ENCODE data around the gene SMAD1. TPM values are rescaled to one million over a fixed set of nuclear protein-coding genes. Genes with fewer than 3 reads are reported as not detected.

SMAD1 gene
- polyA plus RNA-seq, 1 of the 3 experiments (the other 2 are of a cell fraction), result 46.0 TPM

DNA sequence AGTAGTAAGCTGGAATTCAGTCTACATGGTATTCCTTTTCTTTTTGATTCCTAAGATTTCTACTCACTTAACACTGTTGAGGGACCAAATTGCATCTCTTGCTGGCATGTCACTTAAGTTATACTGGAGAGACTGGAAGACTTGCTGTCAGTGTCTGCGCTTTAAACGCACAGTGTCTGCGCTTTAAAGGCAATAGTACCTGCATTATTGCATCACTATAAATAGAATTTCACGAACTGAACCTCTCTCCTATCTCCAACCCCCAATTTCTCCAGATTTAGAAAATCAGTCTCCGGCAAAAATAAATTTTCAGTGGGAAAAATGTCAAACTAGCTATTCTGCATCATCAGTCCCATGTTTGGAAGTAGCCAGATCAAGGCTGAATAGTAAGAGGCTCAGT lies 21.2 kb downstream of the SMAD1 start:
- Histone ChIP-seq H3K9ac (no peak overlapping the region), H3K4me2 (no peak overlapping the region), H3K36me3 (replicated peaks in 1 of 2; ENCODE audit: control insufficient read depth in 1 of 2, insufficient read depth in 2 of 2, low read length in 1 of 2) (peaks cover 0 to 8% of the 10 kb centered on the region in 2 experiments), H3K79me2 (ENCODE audit: insufficient read depth) (peaks cover 59% of the 10 kb centered on the region), H2AFZ (ENCODE audit: low read depth) (no peak overlapping the region), H3K27ac (ENCODE audit: low read depth in 2 of 2, low read length in 1 of 2) (no peak overlapping the region), H3K4me3 (ENCODE audit: low read depth in 2 of 2, low read length in 1 of 2) (no peak overlapping the region), H3F3A (replicated peaks; ENCODE audit: insufficient read depth) (no peaks in the 10 kb centered on the region), H3K4me1 (ENCODE audit: control insufficient read depth in 1 of 2, insufficient read depth in 2 of 2, low read depth in 1 of 2, low read length in 1 of 2) (no peaks in the 10 kb centered on the region; a peak in 2 of 4 replicates), H4K20me1 (ENCODE audit: insufficient read depth) (no peaks in the 10 kb centered on the region; the same call in 1 of the 2 replicates), H3K27me3 (ENCODE audit: insufficient read depth) (no peaks in the 10 kb centered on the region), H3K9me2 (no peaks in the 10 kb centered on the region), H3K9me3 (no peaks in the 10 kb centered on the region)
- POLR2A ChIA-PET, result no interaction called here
- WGBS (ENCODE audit: low lambda C conversion rate), result 96% methylated on average over 5 of the region's 5 CpGs
- CTCF ChIA-PET, result interaction anchor here (0.8 kb wide), 1 partner anchor 114 kb away, joined by 3 read pairs; no protein-coding TSS in a partner anchor
- TF ChIP-seq FOSL2 (IDR thresholded peaks at IDR 0.05; ENCODE audit: borderline replicate concordance, low read depth), result no peak
- TF ChIP-seq, protein P1, sequence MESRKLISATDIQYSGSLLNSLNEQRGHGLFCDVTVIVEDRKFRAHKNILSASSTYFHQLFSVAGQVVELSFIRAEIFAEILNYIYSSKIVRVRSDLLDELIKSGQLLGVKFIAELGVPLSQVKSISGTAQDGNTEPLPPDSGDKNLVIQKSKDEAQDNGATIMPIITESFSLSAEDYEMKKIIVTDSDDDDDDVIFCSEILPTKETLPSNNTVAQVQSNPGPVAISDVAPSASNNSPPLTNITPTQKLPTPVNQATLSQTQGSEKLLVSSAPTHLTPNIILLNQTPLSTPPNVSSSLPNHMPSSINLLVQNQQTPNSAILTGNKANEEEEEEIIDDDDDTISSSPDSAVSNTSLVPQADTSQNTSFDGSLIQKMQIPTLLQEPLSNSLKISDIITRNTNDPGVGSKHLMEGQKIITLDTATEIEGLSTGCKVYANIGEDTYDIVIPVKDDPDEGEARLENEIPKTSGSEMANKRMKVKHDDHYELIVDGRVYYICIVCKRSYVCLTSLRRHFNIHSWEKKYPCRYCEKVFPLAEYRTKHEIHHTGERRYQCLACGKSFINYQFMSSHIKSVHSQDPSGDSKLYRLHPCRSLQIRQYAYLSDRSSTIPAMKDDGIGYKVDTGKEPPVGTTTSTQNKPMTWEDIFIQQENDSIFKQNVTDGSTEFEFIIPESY (IDR thresholded peaks at IDR 0.05; ENCODE audit: borderline replicate concordance, low read depth), result no peak
- TF ChIP-seq CHD2 (IDR thresholded peaks at IDR 0.05; ENCODE audit: low read length, partially characterized antibody), result no peak
- TF ChIP-seq, protein P2, sequence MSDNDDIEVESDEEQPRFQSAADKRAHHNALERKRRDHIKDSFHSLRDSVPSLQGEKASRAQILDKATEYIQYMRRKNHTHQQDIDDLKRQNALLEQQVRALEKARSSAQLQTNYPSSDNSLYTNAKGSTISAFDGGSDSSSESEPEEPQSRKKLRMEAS (IDR thresholded peaks at IDR 0.05; ENCODE audit: low read depth), result no peak
- no peak for TF ChIP-seq EP300 (IDR thresholded peaks at IDR 0.05; ENCODE audit: borderline replicate concordance in 1 of 2, low read depth in 1 of 2, low read length in 1 of 2)
- TF ChIP-seq ELF1 (IDR thresholded peaks at IDR 0.05), result no peak
- TF ChIP-seq EZH2phosphoT487 (IDR thresholded peaks at IDR 0.05; ENCODE audit: borderline replicate concordance, low read depth), result no peak
- no peak for DNase-seq

DNA sequence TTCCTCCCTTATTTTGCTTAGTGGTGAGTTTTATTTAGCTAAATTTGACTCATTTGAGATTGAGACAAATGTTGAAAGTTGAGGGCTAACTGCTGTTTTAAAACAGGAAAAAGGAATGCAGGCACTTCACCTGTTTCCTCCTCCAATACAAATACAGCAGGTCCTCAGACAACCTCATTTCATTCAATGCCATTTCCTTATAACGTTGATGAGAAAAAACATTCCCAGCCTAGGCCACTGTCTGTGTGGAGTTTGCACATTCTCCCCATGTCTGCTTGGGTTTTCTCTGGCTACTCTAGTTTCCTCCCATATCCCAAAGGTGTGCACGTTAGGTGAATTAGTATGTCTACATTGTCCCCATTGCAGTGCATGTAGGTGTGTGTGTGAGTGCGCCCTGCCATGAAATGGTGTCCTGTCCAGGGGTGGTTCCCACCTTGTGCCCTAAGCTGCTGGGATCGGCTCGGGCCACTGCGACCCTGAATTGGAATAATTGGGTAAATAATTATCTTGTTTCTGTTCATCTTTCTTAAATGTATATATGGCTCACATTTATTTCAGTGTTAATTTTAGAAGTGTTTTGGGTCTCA lies 21.9 kb downstream of the SMAD1 start:
- WGBS (ENCODE audit: low lambda C conversion rate), result 98% methylated on average over 6 of the region's 6 CpGs
- TF ChIP-seq RCOR1 (IDR thresholded peaks at IDR 0.05; ENCODE audit: low read length), result no peak
- no peak for TF ChIP-seq TAF1 (IDR thresholded peaks at IDR 0.05; ENCODE audit: borderline replicate concordance, low read depth, low read length)
- TF ChIP-seq TCF12 (IDR thresholded peaks at IDR 0.05), result no peak
- TF ChIP-seq TEAD4 (IDR thresholded peaks at IDR 0.05; ENCODE audit: borderline replicate concordance, insufficient read depth), result no peak
- no peak for TF ChIP-seq RAD21 (IDR thresholded peaks at IDR 0.05; ENCODE audit: low read length)
- no peak for TF ChIP-seq RXRA (IDR thresholded peaks at IDR 0.05; ENCODE audit: borderline replicate concordance, low read depth)
- no peak for TF ChIP-seq CHD2 (IDR thresholded peaks at IDR 0.05; ENCODE audit: low read length, partially characterized antibody)
- no peak for TF ChIP-seq GATA2 (CRISPR knock-in tag; IDR thresholded peaks at IDR 0.05)
- TF ChIP-seq MEF2A (IDR thresholded peaks at IDR 0.05; ENCODE audit: borderline replicate concordance, low read depth), result no peak
- TF ChIP-seq, protein P1 (IDR thresholded peaks at IDR 0.05; ENCODE audit: borderline replicate concordance, low read depth), result no peak
- TF ChIP-seq SMC3 (IDR thresholded peaks at IDR 0.05; ENCODE audit: low read depth, low read length), result no peak
- no peak for TF ChIP-seq IRF3 (IDR thresholded peaks at IDR 0.05; ENCODE audit: low read depth, low read length)
- no peak for TF ChIP-seq CTCF (IDR thresholded peaks at IDR 0.05)
- TF ChIP-seq ELF1 (IDR thresholded peaks at IDR 0.05), result no peak

More for the DNA sequence above, 21.9 kb downstream of the SMAD1 start:
- H3K4me3 ChIP-seq (ENCODE audit: low read depth in 2 of 2, low read length in 1 of 2), result no peak overlapping the region
- H3K27ac ChIP-seq (ENCODE audit: low read depth in 2 of 2, low read length in 1 of 2), result no peak overlapping the region
- no peaks in the 10 kb centered on the region for H3K27me3 ChIP-seq (ENCODE audit: insufficient read depth)
- H2AFZ ChIP-seq (ENCODE audit: low read depth), result no peak overlapping the region
- H3K9ac ChIP-seq, result no peak overlapping the region
- H3K9me3 ChIP-seq, result no peaks in the 10 kb centered on the region
- H3K9me2 ChIP-seq, result no peaks in the 10 kb centered on the region
- peaks cover 0 to 8% of the 10 kb centered on the region in 2 experiments for H3K36me3 ChIP-seq (replicated peaks in 1 of 2; ENCODE audit: control insufficient read depth in 1 of 2, insufficient read depth in 2 of 2, low read length in 1 of 2)
- H3K4me1 ChIP-seq (ENCODE audit: control insufficient read depth in 1 of 2, insufficient read depth in 2 of 2, low read depth in 1 of 2, low read length in 1 of 2), result no peaks in the 10 kb centered on the region; a peak in 2 of 4 replicates
- peaks cover 56% of the 10 kb centered on the region for H3K79me2 ChIP-seq (ENCODE audit: insufficient read depth)
- CTCF ChIA-PET, result no interaction called here
- H3K4me2 ChIP-seq, result no peak overlapping the region
- no peak for DNase-seq
- POLR2A ChIA-PET, result no interaction called here
- no peaks in the 10 kb centered on the region; the same call in 1 of the 2 replicates for H4K20me1 ChIP-seq (ENCODE audit: insufficient read depth)
- no peaks in the 10 kb centered on the region for H3F3A ChIP-seq (replicated peaks; ENCODE audit: insufficient read depth)

All from SK-N-SH (cell line).